Ishikawa (cell line): ENCODE results near the gene UBA3.

ENCODE experiments used
- EP300 ChIP-seq: IDR thresholded peaks from 2 replicates; pipeline ENCODE4 v1.6.1; 2012; ENCODE audit warnings: borderline replicate concordance
- TF ChIP-seq, protein P1 (sequence below): IDR thresholded peaks from 2 replicates; pipeline ENCODE4 v1.6.1; 2012

DNA sequence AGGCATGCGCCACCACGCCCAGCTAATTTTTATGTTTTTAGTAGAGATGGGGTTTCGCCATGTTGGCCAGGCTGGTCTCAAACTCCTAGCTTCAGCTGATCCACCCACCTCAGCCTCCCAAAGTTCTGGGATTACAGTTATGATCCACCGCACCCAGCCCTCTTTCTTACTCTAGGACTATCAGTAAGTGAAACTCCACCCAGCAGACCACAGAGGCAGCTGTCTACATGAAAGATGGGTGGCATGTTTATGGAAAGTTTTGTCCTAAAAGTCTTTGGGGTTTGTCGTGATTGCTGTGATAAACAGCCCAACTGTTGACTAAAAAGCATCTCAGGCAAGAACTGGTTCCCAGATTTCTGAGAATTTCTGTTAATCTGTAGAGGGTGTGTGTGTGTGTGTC lies 15.5 kb upstream of the UBA3 start:
- TF ChIP-seq, protein P1, sequence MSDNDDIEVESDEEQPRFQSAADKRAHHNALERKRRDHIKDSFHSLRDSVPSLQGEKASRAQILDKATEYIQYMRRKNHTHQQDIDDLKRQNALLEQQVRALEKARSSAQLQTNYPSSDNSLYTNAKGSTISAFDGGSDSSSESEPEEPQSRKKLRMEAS = no peak
- TF ChIP-seq EP300 = no peak
